Peyer's patch (tissue), 4 donors: ENCODE results near the gene CT55. TPM values are rescaled to one million over a fixed set of nuclear protein-coding genes. Genes with fewer than 3 reads are reported as not detected.

Experiments
- DNase-seq, 3 donors: peaks; one replicate each; pipeline ENCODE4 v3.0.0-alpha.2; 2017 to 2019
- H3K27ac ChIP-seq, 4 donors: fragments of 200-600 bp; sonication (generic); one replicate each; pipeline ENCODE4 v1.5.1; 2016 to 2019
- H3K27me3 ChIP-seq, 2 donors: fragments of 200-600 bp; sonication (generic); one replicate each; pipeline ENCODE4 v1.5.1; 2019
- H3K36me3 ChIP-seq, 3 donors: fragments of 200-600 bp; sonication (generic); one replicate each; pipeline ENCODE4 v1.5.1; 2016 to 2019
- H3K4me1 ChIP-seq, 4 donors: fragments of 200-600 bp; sonication (generic); one replicate each; pipeline ENCODE4 v1.5.1; 2016 to 2019
- H3K4me3 ChIP-seq, 4 donors: fragments of 200-600 bp; sonication (generic); 1 replicate in 3 of 4; 2 replicates in 1 of 4; pipeline ENCODE4 v1.5.1; 2016 to 2019; ENCODE audit warnings: mild to moderate bottlenecking in 1 of 4
- H3K9me3 ChIP-seq, 4 donors: fragments of 200-600 bp; sonication (generic); one replicate each; pipeline ENCODE4 v1.5.1; 2016 to 2019; ENCODE audit warnings: mild to moderate bottlenecking in 1 of 4
- POLR2A ChIP-seq, 2 donors: fragments of 450-650 bp; IDR thresholded peaks; one replicate each; pipeline ENCODE4 v1.5.1; 2017; ENCODE audit warnings: antibody characterized with exemption in 2 of 2, mild to moderate bottlenecking in 2 of 2, moderate library complexity in 2 of 2
- total RNA-seq, 4 donors: library from RNA; depleted of rRNA; stranded (reverse); fragments of >200 nt; gene quantifications; one replicate each; pipeline ENCODE4 v1.1.0, GENCODE V29; 2016
- TF ChIP-seq, protein P1 (sequence below), 6 experiments: fragments of 450-650 bp in 4 of 6; fragments of 200-600 bp in 2 of 6; sonication (generic) in 1 of 6; IDR thresholded peaks; one replicate each; pipeline ENCODE4 v1.5.1; 2017 to 2019; ENCODE audit warnings: antibody characterized with exemption in 6 of 6, mild to moderate bottlenecking in 3 of 6, moderate library complexity in 1 of 6

The CT55 gene
- total RNA-seq, 4 donors from 2014 or later = not detected

DNA sequence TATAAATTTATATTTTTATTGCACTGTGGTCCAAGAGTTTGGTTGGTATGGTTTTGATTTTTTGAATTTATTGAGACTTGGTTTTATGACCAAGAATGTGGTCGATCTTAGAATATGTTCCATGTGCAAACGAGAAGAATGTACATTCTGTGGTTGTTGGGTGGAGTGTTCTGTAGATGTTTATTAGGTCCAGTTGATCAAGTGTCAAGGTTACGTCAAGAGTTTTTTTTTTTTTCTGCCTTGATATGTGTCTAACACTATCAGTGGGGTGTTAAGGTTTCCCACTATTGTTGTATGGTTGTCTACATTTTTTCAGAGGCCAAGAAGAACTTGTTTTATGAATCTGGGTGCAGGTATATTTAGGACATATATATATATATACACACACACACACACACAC, 61.6 kb downstream of the CT55 start:
- no peaks in the 10 kb centered on the region for H3K27me3 ChIP-seq
- no peak overlapping the region for H3K27ac ChIP-seq
- no peak for DNase-seq
- H3K4me3 ChIP-seq = no peak overlapping the region
- no peaks in the 10 kb centered on the region for H3K9me3 ChIP-seq
- no peak for TF ChIP-seq POLR2A (IDR thresholded peaks at IDR 0.05)
- TF ChIP-seq, protein P1, sequence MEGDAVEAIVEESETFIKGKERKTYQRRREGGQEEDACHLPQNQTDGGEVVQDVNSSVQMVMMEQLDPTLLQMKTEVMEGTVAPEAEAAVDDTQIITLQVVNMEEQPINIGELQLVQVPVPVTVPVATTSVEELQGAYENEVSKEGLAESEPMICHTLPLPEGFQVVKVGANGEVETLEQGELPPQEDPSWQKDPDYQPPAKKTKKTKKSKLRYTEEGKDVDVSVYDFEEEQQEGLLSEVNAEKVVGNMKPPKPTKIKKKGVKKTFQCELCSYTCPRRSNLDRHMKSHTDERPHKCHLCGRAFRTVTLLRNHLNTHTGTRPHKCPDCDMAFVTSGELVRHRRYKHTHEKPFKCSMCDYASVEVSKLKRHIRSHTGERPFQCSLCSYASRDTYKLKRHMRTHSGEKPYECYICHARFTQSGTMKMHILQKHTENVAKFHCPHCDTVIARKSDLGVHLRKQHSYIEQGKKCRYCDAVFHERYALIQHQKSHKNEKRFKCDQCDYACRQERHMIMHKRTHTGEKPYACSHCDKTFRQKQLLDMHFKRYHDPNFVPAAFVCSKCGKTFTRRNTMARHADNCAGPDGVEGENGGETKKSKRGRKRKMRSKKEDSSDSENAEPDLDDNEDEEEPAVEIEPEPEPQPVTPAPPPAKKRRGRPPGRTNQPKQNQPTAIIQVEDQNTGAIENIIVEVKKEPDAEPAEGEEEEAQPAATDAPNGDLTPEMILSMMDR (IDR thresholded peaks at IDR 0.05) = no peak
- H3K4me1 ChIP-seq = no peaks in the 10 kb centered on the region
- H3K36me3 ChIP-seq = no peaks in the 10 kb centered on the region

Other genes with a start within 250 kb of the CT55 start
- 1 to 10 TPM in 2 of 4 donors, not detected in 2; 2.4 to 4.1 TPM for gene SMIM10, start 180.4 kb downstream of the CT55 start, total RNA-seq
- 1 to 10 TPM in 1 of 4 donors, under 1 TPM in 1, not detected in 2; 0.40 to 1.5 TPM for gene RTL8B, start 148.9 kb downstream of the CT55 start, total RNA-seq
- gene RTL8C, start 139.0 kb downstream of the CT55 start, total RNA-seq = 10 to 100 TPM; 23.8 to 65.2 (median 30.4) TPM
- gene RTL8A, start 119.3 kb downstream of the CT55 start, total RNA-seq = 10 to 100 TPM in 3 of 4 donors, 1 to 10 TPM in 1; 9.1 to 27.9 (median 19.5) TPM
- gene SMIM10L2B, start 72.7 kb downstream of the CT55 start, total RNA-seq = 1 to 10 TPM in 2 of 4 donors, under 1 TPM in 2; 0.54 to 1.7 (median 0.86) TPM
- gene ETDB, start 50.9 kb downstream of the CT55 start, total RNA-seq = not detected
- not detected for gene ETDA, start 80.7 kb upstream of the CT55 start, total RNA-seq
- not detected for gene ETDC, start 138.1 kb upstream of the CT55 start, total RNA-seq
- gene ZNF75D, start 172.7 kb upstream of the CT55 start, total RNA-seq = 10 to 100 TPM; 10.7 to 15.5 (median 13.2) TPM
- gene ZNF449, start 173.4 kb upstream of the CT55 start, total RNA-seq = 1 to 10 TPM; 4.6 to 9.9 (median 5.9) TPM